HepG2 (cell line): ENCODE measurements around the gene ALPK3. TPM values are rescaled to one million over a fixed set of nuclear protein-coding genes. Genes with fewer than 3 reads are reported as not detected.

Experiments
- ATAC-seq: fragments of 200-7000 bp; cut with Tn5 transposase; 3 replicates; pipeline ENCODE4 v1.9.1; 2020; ENCODE audit warnings: mild to moderate bottlenecking, moderate library complexity
- BruUV-seq: library from RNA; stranded (reverse); fragments of 400-500 nt; replicated peaks from 2 replicates; lab custom pipeline; 2021; lab: Mats Ljungman, UMichigan
- CTCF ChIA-PET: fragments of 300-600 bp; formaldehyde crosslinking; extraction: SDS; loops from one replicate; lab custom pipeline; 2021; ENCODE audit warnings: low total read pairs, inconsistent platforms, low intra/inter-chr PET ratio; lab: Yijun Ruan, JAX
- POLR2A ChIA-PET: fragments of 350-600 bp; sonication (Branson Sonifier 250); formaldehyde crosslinking; loops from one replicate; lab custom pipeline; 2020; ENCODE audit warnings: antibody characterized with exemption, inconsistent platforms; lab: Yijun Ruan, JAX
- DNase-seq: peaks from one replicate; pipeline ENCODE4 v3.0.0-alpha.2; 2015; ENCODE audit warnings: low spot score
- FAIRE-seq: peaks from 3 replicates; lab custom pipeline; 2011; peaks lifted over from hg19 to GRCh38; lab: Jason Lieb, UNC
- H2AFZ ChIP-seq: one replicate; pipeline ENCODE4 v1.6.1; 2011; ENCODE audit warnings: low read length, inconsistent platforms
- H3K27ac ChIP-seq: fragments of 300-600 bp; 3 replicates; pipeline ENCODE4 v1.8.0; 2011; ENCODE audit warnings: mixed run types, mild to moderate bottlenecking, mixed read lengths, low read length, inconsistent platforms; ENCODE audit not compliant: insufficient read depth; ENCODE audit errors: extremely low read length
- H3K27me3 ChIP-seq, 2 experiments: fragments of 200-600 bp in 1 of 2; 2 replicates in 1 of 2; 3 replicates in 1 of 2; pipeline versions ENCODE4 v1.6.0 to v1.8.0; 2011; ENCODE audit warnings: low read length in 2 of 2, mild to moderate bottlenecking in 2 of 2, moderate library complexity in 2 of 2, inconsistent platforms in 1 of 2; ENCODE audit not compliant: insufficient read depth in 2 of 2, control insufficient read depth in 1 of 2
- H3K36me3 ChIP-seq, 2 experiments: fragments of 200-600 bp in 1 of 2; replicated peaks in 1 of 2; 2 replicates in 1 of 2; 3 replicates in 1 of 2; pipeline versions ENCODE4 v1.5.1 to v1.8.0; 2011; ENCODE audit warnings: low read length in 2 of 2, inconsistent platforms in 1 of 2; ENCODE audit not compliant: insufficient read depth in 2 of 2, control insufficient read depth in 1 of 2
- H3K4me1 ChIP-seq: 2 replicates; pipeline ENCODE4 v1.5.1; 2012; ENCODE audit warnings: low read length, inconsistent platforms; ENCODE audit not compliant: insufficient read depth
- H3K4me2 ChIP-seq: 2 replicates; pipeline ENCODE4 v1.6.0; 2011; ENCODE audit warnings: low read depth, low read length, inconsistent platforms
- H3K4me3 ChIP-seq, 3 experiments: fragments of 200-600 bp in 1 of 3; sonication (generic), shearing (Covaris generic) in 1 of 3; replicated peaks in 1 of 3; 2 replicates each; pipeline ENCODE4 v1.5.1; 2011 to 2016; ENCODE audit warnings: low read length in 3 of 3, inconsistent platforms in 2 of 3, low read depth in 2 of 3, mild to moderate bottlenecking in 2 of 3, control low read depth in 1 of 3, mixed read lengths in 1 of 3; ENCODE audit not compliant: insufficient read depth in 1 of 3
- H3K79me2 ChIP-seq: one replicate; pipeline ENCODE4 v1.6.1; 2011; ENCODE audit warnings: low read length, inconsistent platforms; ENCODE audit not compliant: insufficient read depth
- H3K9ac ChIP-seq: 2 replicates; pipeline ENCODE4 v1.6.0; 2011; ENCODE audit warnings: mild to moderate bottlenecking, low read depth, low read length, inconsistent platforms; ENCODE audit not compliant: insufficient read depth
- H3K9me3 ChIP-seq: 2 replicates; pipeline ENCODE4 v1.5.1; 2012; ENCODE audit warnings: mild to moderate bottlenecking, low read length
- H4K20me1 ChIP-seq: 2 replicates; pipeline ENCODE4 v1.6.0; 2011; ENCODE audit warnings: inconsistent platforms, mild to moderate bottlenecking, low read length, moderate library complexity; ENCODE audit not compliant: insufficient read depth
- NFIC ChIP-seq: IDR thresholded peaks from 2 replicates; pipeline ENCODE4 v1.6.1; 2012; ENCODE audit warnings: mild to moderate bottlenecking, low read length, inconsistent platforms
- PHF5A ChIP-seq: IDR thresholded peaks from one replicate; pipeline ENCODE4 v1.6.1; 2018; ENCODE audit warnings: low read depth, missing genetic modification reagents; ENCODE audit not compliant: unreplicated experiment
- POLR2AphosphoS2 ChIP-seq: IDR thresholded peaks from 2 replicates; pipeline ENCODE4 v1.6.1; 2011; ENCODE audit warnings: low read depth, low read length, improper control_type of control experiment
- ZNF317 ChIP-seq: sonication (generic); formaldehyde crosslinking; IDR thresholded peaks from 2 replicates; pipeline ENCODE4 v1.5.0; 2020; ENCODE audit warnings: mild to moderate bottlenecking, missing genetic modification reagents
- ZNF331 ChIP-seq: sonication (generic); formaldehyde crosslinking; IDR thresholded peaks from 2 replicates; pipeline ENCODE4 v1.4.0; 2020; ENCODE audit warnings: missing genetic modification reagents
- ZNF335 ChIP-seq: sonication (generic); formaldehyde crosslinking; IDR thresholded peaks from 2 replicates; pipeline ENCODE4 v1.4.0; 2020; ENCODE audit warnings: missing genetic modification reagents
- ZNF788 ChIP-seq: sonication (generic); formaldehyde crosslinking; IDR thresholded peaks from 2 replicates; pipeline ENCODE4 v1.5.0; 2020; ENCODE audit warnings: mild to moderate bottlenecking, missing genetic modification reagents, borderline replicate concordance
- ZNF891 ChIP-seq: sonication (generic); formaldehyde crosslinking; IDR thresholded peaks from 2 replicates; pipeline ENCODE4 v1.5.0; 2020; ENCODE audit warnings: mild to moderate bottlenecking, missing genetic modification reagents
- ZSCAN21 ChIP-seq: sonication (generic); formaldehyde crosslinking; IDR thresholded peaks from 2 replicates; pipeline ENCODE4 v1.8.0; 2022; ENCODE audit warnings: mild to moderate bottlenecking, missing genetic modification reagents, moderate library complexity, borderline replicate concordance
- in situ Hi-C: cut with HindIII; loops from 2 replicates; pipeline ENCODE4 v1.10.0; 2017; ENCODE audit warnings: low pct_unique_long_range_greater_than_20kb; ENCODE audit not compliant: extremely low pct_ligation_motif_present
- intact Hi-C: fragments of 100-400 bp; cut with micrococcal nuclease; formaldehyde crosslinking; loops from one replicate; pipeline ENCODE4 v1.10.0; 2022; ENCODE audit not compliant: unreplicated experiment
- polyA plus RNA-seq, 8 experiments: library from polyadenylated mRNA; depleted of rRNA in 3 of 8; stranded (reverse) in 7 of 8; unstranded in 1 of 8; fragments of >200 nt; fragmentation: Illumina TruSeq in 4 of 8; extraction: Trizol in 4 of 8; gene quantifications; 2 replicates each; pipeline versions ENCODE4 v1.2.1 to v1.2.3, GENCODE V29; 2011 to 2016; ENCODE audit warnings: low read depth in 4 of 8, missing spikeins in 1 of 8, mixed read lengths in 1 of 8; ENCODE audit not compliant: insufficient read depth in 1 of 8
- total RNA-seq, 5 experiments: library from RNA; depleted of rRNA; stranded (reverse); fragments of >200 nt; fragmentation: Illumina TruSeq; extraction: Trizol; gene quantifications; 2 replicates each; pipeline ENCODE4 v1.2.3, GENCODE V29; 2016; ENCODE audit warnings: low read depth in 1 of 5

The ALPK3 gene
- total and polyA plus RNA-seq, 2 of the 13 experiments (the other 11 are each of a cell fraction or from before 2014, with no cell fraction given), result 0.04 to 0.42 TPM

DNA sequence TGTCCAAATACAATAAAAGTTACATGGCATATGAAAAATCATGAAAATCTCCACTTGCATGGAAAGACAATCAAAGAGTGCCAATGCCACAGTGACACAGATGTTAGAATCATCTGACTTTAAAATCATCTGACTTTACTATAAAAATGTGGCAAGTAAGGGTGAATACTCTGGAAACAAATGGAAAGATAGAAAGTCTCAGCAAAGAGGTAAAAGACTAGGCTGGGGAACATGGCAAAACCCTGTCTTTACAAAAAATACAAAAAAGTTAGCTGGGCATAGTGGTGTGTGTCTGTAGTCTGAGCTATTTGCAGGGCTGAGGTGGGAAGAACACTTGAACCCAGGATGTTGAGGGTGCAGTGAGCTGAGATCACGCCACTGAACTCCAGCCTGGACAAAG is 29.1 kb downstream of the ALPK3 start (continued):
- no peak for TF ChIP-seq ZNF788
- no peak for TF ChIP-seq ZNF331 (CRISPR knock-in tag)
- TF ChIP-seq ZNF891 (CRISPR knock-in tag), result no peak
- no peak for TF ChIP-seq NFIC
- TF ChIP-seq PHF5A (CRISPR knock-in tag), result no peak
- TF ChIP-seq POLR2AphosphoS2, result no peak
- no peak for TF ChIP-seq ZNF335 (CRISPR knock-in tag)
- TF ChIP-seq, all 625 proteins: peak for 0

DNA sequence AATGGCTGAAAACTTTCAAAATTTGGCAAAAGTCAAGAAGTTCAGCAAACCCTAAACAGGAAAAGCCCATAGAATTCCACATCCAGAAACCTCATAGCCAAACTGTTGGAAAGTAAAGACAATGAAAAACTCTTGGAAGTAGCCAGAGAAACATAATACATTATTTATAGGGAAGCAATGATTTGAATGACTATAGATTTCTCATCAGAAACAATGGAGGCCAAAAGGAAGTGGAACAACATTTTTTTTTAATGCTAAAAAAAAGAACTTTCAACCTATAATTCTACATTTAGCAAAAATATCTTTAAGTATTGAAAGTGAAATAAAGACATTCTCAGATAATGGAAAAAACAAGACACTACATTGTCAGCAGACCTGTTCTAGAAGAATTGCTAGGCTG is 30.2 kb downstream of the ALPK3 start:
- TF ChIP-seq ZSCAN21 (CRISPR knock-in tag) (no peak), ZNF317 (CRISPR knock-in tag) (peak; percentile 97)
- Histone ChIP-seq H4K20me1 (no peaks in the 10 kb centered on the region), H3K27ac (no peak overlapping the region), H3K4me2 (no peak overlapping the region), H3K4me1 (peaks cover 29% of the 10 kb centered on the region), H3K4me3 (no peak overlapping the region), H2AFZ (no peak overlapping the region), H3K9ac (no peak overlapping the region), H3K36me3 (no peaks in the 10 kb centered on the region), H3K27me3 (0 out of 5 replicates have a peak, but pooled peaks cover 0 to under 1% of the 10 kb centered on the region in 2 experiments), H3K79me2 (no peaks in the 10 kb centered on the region), H3K9me3 (peaks cover 7% of the 10 kb centered on the region; the same call in 1 of the 2 replicates)
- ATAC-seq (no peak), DNase-seq (no peak), FAIRE-seq (no peak)
- BruUV-seq, result no TSS peak
- POLR2A ChIA-PET, result no interaction called here
- intact Hi-C loops (no loop called here), in situ Hi-C loops (loop anchor here (25.0 kb wide), 1 partner anchor 315 kb away; no protein-coding TSS in a partner anchor)
- CTCF ChIA-PET, result no interaction called here
